Endothelial cell of umbilical vein (primary cell): Measurements from ENCODE around the gene CACNA2D3.

Experiments
- CTCF ChIP-seq, 2 donors: IDR thresholded peaks; 1 replicate in 1 of 2; 2 replicates in 1 of 2; pipeline ENCODE4 v1.5.1; 2011; ENCODE audit warnings: low read length in 2 of 2, mild to moderate bottlenecking in 2 of 2, moderate library complexity in 2 of 2, control low read depth in 1 of 2, inconsistent platforms in 1 of 2, low read depth in 1 of 2; ENCODE audit not compliant: insufficient read depth in 1 of 2; ENCODE audit errors: extremely low read depth in 1 of 2
- EZH2 ChIP-seq: IDR thresholded peaks from 2 replicates; pipeline ENCODE4 v1.6.1; 2012; ENCODE audit warnings: borderline replicate concordance, low read depth, mild to moderate bottlenecking, moderate library complexity, low read length, inconsistent platforms; ENCODE audit not compliant: severe bottlenecking
- GATA2 ChIP-seq: IDR thresholded peaks from 2 replicates; pipeline ENCODE4 v1.7.0; 2011; ENCODE audit warnings: low read depth, mild to moderate bottlenecking, moderate library complexity, mixed read lengths, low read length; ENCODE audit not compliant: insufficient read length, insufficient read depth
- JUN ChIP-seq: IDR thresholded peaks from 2 replicates; pipeline ENCODE4 v1.6.1; 2011; ENCODE audit warnings: borderline replicate concordance, low read depth; ENCODE audit not compliant: insufficient read length, insufficient read depth
- POLR2A ChIP-seq: IDR thresholded peaks from 2 replicates; pipeline ENCODE4 v1.6.1; 2012; ENCODE audit warnings: low read depth, mild to moderate bottlenecking, control low read depth, low read length
- POLR2AphosphoS5 ChIP-seq: IDR thresholded peaks from 2 replicates; pipeline ENCODE4 v1.6.1; 2012; ENCODE audit warnings: low read depth, mild to moderate bottlenecking, control low read depth, low read length, moderate library complexity; ENCODE audit not compliant: insufficient read depth

- TF ChIP-seq POLR2AphosphoS5 (no peak), CTCF (IDR thresholded peaks at IDR 0.05; ENCODE audit: extremely low read depth in 1 of 2, insufficient read depth in 1 of 2, low read depth in 1 of 2, low read length in 2 of 2) (no peak), EZH2 (no peak), POLR2A (no peak), GATA2 (no peak), JUN (no peak)
Measured at GRCh38 chr3:54481606-54482365, 359.4 kb downstream of the CACNA2D3 start.
